Sciatic nerve (tissue), 2 donors: ENCODE measurements around the gene PTDSS2. TPM values are rescaled to one million over a fixed set of nuclear protein-coding genes. Genes with fewer than 3 reads are reported as not detected.

Experiments used
- ATAC-seq: fragments of 200-7000 bp; cut with Tn5 transposase; one replicate; pipeline ENCODE4 v1.9.1; 2020; ENCODE audit warnings: mild to moderate bottlenecking, moderate library complexity
- DNase-seq: peaks from one replicate; pipeline ENCODE4 v3.0.0-alpha.2; 2020; ENCODE audit warnings: low spot score
- intact Hi-C: fragments of 100-400 bp; cut with DNase I; formaldehyde crosslinking; loops from one replicate; pipeline ENCODE4 v1.14.2; 2022
- total RNA-seq: library from RNA; stranded (reverse); fragmentation: NEBNext Ultra II Directional; extraction: Animal tissue kit (Norgen Biotek cat#: 25700); gene quantifications from one replicate; pipeline ENCODE4 v1.2.1, GENCODE V29; 2021
- donor health status: DM: no; HTN: no; CAD: no.
- donor health status: DM: no; HTN: no; CAD: no.

The PTDSS2 gene
- total RNA-seq, 1 donor from 2014 or later: 33.1 TPM

GRCh38 chr11:443542-444199 is 6.4 kb upstream of the PTDSS2 start:
- DNase-seq (no peak), ATAC-seq (no peak)
- intact Hi-C loops: no loop called here

GRCh38 chr11:444396-445144 is 5.5 kb upstream of the PTDSS2 start:
- DNase-seq (no peak), ATAC-seq (no peak)
- intact Hi-C loops: no loop called here

- no peak for DNase-seq
- intact Hi-C loops: no loop called here
Measured at GRCh38 chr11:445765-446588, 4.1 kb upstream of the PTDSS2 start.

GRCh38 chr11:446891-447290 is 3.2 kb upstream of the PTDSS2 start:
- ATAC-seq: no peak
- intact Hi-C loops: no loop called here
- no peak for DNase-seq

More at GRCh38 chr11:445765-446588, 4.1 kb upstream of the PTDSS2 start:
- ATAC-seq: no peak

GRCh38 chr11:447923-448731 is 2.0 kb upstream of the PTDSS2 start:
- DNase-seq (peak; percentile 99), ATAC-seq (peak; percentile 93)
- intact Hi-C loops: no loop called here

GRCh38 chr11:450809-451451 is 851 bp downstream of the PTDSS2 start:
- no peak for ATAC-seq
- DNase-seq: peak; percentile 80
- intact Hi-C loops: no loop called here

- no peak for ATAC-seq
- no peak for DNase-seq
- intact Hi-C loops: no loop called here
Measured at GRCh38 chr11:451738-452137, 1.7 kb downstream of the PTDSS2 start.

GRCh38 chr11:452203-452744 is 2.2 kb downstream of the PTDSS2 start:
- intact Hi-C loops: no loop called here
- DNase-seq (no peak), ATAC-seq (no peak)

GRCh38 chr11:452916-453527 is 2.9 kb downstream of the PTDSS2 start:
- ATAC-seq: no peak
- DNase-seq: no peak
- intact Hi-C loops: no loop called here

GRCh38 chr11:453564-453963 is 3.5 kb downstream of the PTDSS2 start:
- intact Hi-C loops: no loop called here
- no peak for DNase-seq
- ATAC-seq: no peak

- ATAC-seq: no peak
- DNase-seq: no peak
- intact Hi-C loops: no loop called here
Measured at GRCh38 chr11:454043-454442, 4.0 kb downstream of the PTDSS2 start.

- intact Hi-C loops: no loop called here
Measured at GRCh38 chr11:454801-455565, 4.9 kb downstream of the PTDSS2 start.

GRCh38 chr11:455566-456147 is 5.6 kb downstream of the PTDSS2 start:
- DNase-seq: no peak
- no peak for ATAC-seq
- intact Hi-C loops: no loop called here

More at GRCh38 chr11:454801-455565, 4.9 kb downstream of the PTDSS2 start:
- no peak for ATAC-seq
- no peak for DNase-seq

GRCh38 chr11:456533-456932 is 6.5 kb downstream of the PTDSS2 start:
- ATAC-seq (no peak), DNase-seq (no peak)
- intact Hi-C loops: no loop called here

GRCh38 chr11:457111-457760 is 7.2 kb downstream of the PTDSS2 start:
- DNase-seq (no peak), ATAC-seq (no peak)
- intact Hi-C loops: no loop called here

GRCh38 chr11:459511-460220 is 9.6 kb downstream of the PTDSS2 start:
- no peak for ATAC-seq
- intact Hi-C loops: no loop called here
- DNase-seq: no peak
